RWPE1 (cell line): ENCODE measurements around the gene ANGEL2.

ENCODE experiments used
- CTCF ChIA-PET: fragments of 350-600 bp; sonication (Branson Sonifier 250); formaldehyde crosslinking; extraction: SDS; loops from one replicate; lab custom pipeline; 2021; lab: Yijun Ruan, JAX
- POLR2A ChIA-PET: fragments of 400-600 bp; formaldehyde crosslinking; extraction: SDS; loops from one replicate; lab custom pipeline; 2020; ENCODE audit warnings: antibody characterized with exemption; ENCODE audit not compliant: low non-redundant PET; lab: Yijun Ruan, JAX
- DNase-seq: peaks from one replicate; pipeline ENCODE4 v3.0.0; 2012; ENCODE audit warnings: low spot score
- H3K27ac ChIP-seq: fragments of 450-650 bp; 2 replicates; pipeline ENCODE4 v1.5.1; 2017
- TF ChIP-seq, protein P1 (sequence below): fragments of 450-650 bp; conservative IDR thresholded peaks from 2 replicates; pipeline ENCODE4 v1.5.1; 2017; ENCODE audit warnings: low read depth, mild to moderate bottlenecking

Gene ANGEL2

DNA sequence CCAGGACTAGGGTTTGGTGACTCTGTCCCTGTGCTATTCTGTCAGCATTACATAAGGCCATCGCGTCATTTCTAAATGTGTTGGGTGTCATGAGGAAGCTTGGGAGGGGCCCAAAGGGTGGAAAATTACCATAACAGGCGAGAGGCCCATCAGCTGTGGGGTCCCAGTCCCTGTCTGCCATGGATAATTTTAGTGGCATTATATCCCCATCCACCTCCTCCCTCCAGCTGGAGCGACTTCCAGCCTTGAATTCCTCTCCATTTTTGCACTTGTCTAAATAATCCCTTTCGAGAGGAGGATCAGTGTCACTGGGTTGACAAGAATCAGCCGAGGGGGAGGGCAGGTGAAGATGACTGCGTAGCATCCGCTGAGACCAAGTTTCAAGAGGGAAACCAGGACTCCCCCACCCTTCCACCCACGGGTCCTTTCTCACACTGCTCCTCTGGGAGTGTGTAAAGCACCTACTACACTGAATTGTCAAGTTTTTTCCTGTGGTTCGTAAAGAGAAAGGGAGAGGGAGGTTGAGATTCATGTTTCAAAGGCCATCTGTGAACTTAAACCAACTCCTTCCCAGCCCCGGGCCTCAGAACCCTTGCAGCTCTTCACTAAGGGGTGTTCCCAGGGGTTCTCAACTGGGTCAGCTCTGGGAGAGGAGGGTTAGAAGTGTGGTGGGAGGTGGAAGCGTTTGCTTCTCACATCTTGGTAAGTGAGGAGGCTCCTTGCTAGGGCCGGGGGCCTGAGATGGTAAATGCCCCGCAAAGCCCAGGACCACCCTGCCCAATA is 36.1 kb downstream of the ANGEL2 start:
- POLR2A ChIA-PET = no interaction called here
- CTCF ChIA-PET = no interaction called here
- TF ChIP-seq, protein P1, sequence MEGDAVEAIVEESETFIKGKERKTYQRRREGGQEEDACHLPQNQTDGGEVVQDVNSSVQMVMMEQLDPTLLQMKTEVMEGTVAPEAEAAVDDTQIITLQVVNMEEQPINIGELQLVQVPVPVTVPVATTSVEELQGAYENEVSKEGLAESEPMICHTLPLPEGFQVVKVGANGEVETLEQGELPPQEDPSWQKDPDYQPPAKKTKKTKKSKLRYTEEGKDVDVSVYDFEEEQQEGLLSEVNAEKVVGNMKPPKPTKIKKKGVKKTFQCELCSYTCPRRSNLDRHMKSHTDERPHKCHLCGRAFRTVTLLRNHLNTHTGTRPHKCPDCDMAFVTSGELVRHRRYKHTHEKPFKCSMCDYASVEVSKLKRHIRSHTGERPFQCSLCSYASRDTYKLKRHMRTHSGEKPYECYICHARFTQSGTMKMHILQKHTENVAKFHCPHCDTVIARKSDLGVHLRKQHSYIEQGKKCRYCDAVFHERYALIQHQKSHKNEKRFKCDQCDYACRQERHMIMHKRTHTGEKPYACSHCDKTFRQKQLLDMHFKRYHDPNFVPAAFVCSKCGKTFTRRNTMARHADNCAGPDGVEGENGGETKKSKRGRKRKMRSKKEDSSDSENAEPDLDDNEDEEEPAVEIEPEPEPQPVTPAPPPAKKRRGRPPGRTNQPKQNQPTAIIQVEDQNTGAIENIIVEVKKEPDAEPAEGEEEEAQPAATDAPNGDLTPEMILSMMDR = no peak
- no peak for DNase-seq
- H3K27ac ChIP-seq = no peak overlapping the region

DNA sequence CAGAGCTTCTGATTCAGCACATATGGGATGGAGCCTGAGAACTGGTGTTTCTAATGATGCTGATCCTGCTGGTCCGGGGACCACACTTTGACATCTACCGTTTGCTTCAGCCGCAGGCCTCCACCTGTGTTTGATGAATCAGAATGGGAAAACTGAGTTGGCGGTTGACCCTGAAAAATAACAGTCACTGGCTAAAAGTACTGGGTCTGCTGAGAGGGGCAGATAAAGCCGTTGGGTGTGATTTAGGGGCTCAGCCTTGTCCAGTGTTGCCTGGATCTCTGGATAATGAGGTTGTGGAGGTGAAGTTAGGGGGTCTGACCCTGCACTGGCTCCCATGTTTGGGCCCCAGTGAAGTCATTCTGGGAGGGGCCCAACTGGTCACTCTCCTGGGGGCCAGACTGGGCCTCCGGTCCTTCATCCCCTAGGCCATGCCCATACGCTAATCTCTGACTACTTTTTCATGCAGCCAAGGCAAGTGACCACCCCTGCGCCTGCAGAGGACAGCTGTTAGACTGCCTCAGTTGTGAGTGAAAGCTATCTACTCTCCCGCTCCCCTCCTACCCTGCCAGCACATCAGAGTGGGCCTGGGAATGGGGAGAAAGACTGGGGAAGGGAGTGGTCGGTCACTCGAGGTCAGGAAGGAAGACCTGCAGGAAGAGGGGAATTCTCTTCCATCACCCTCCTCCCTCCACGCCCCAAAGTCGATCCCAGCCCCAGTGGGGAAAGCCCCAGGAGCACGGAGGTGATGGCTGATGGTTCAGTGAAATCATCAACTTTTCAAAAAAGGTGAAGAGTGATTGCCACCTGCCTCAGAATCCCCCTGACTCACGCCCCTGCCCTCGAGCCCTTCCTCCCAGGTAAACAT is 37.7 kb downstream of the ANGEL2 start:
- POLR2A ChIA-PET = no interaction called here
- CTCF ChIA-PET = interaction anchor here (0.6 kb wide), 1 partner anchor 175 kb away, joined by 3 read pairs; no protein-coding TSS in a partner anchor
- DNase-seq = no peak
- no peak overlapping the region for H3K27ac ChIP-seq
- TF ChIP-seq, protein P1 = no peak

DNA sequence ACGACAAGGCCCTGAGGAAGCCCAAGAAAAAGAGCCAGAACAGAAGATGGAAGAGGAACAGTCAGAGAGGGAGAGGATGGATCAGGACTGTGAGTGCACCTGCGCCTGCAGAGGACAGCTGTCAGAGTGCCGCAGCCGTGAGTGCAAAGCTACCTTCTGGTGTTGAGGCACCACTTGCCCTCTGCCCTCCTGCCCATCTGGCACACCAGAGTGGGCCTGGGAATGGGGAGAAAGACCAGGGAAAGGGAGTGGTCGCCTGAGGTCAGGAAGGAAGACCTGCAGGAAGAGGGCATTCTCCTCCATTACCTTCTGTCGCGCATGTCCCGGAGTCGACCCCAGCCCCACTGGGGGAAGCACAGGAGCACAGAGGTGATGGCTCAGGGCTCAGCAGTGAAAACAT is 39.1 kb downstream of the ANGEL2 start:
- CTCF ChIA-PET = no interaction called here
- TF ChIP-seq, protein P1 = no peak
- no peak for DNase-seq
- POLR2A ChIA-PET = no interaction called here
- no peak overlapping the region for H3K27ac ChIP-seq

DNA sequence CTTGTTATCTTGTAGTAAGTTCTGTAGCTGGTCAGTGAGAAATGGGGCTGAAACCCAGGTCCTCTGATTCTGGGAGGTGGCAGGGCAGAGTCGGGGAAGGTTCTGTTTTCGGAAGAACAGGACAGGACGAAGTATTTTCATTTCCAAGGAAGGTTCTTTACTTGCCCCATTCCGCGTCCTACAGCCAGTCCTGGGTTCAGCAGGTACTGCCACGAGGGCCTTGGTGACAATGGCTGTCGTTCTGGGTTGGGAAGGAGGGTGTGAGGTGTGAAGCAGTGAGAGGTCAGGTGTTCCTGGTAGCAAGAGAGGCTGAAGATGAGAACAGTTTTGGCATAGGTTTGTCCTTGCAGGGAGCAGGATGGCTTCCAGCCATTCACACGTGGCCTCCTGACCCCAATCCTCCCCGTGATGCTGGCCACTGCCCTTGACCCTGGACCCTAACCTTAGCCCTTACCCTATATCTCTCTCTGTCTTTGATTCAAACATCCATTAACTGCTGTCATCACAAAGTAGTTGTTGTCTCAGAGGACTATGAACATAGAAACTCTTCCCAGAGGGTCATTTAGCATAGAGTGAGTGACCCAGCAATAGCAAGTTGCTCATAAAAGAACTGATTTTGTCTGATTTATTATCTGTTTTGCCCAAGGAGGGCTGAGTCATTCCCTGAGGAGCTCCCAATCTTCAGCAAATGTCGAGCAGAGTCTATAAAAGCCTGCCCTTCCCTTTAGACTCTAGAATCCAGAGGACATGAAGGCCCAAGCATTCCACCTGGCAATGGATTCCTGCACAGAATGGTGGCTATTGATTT is 40.4 kb downstream of the ANGEL2 start:
- POLR2A ChIA-PET = no interaction called here

DNA sequence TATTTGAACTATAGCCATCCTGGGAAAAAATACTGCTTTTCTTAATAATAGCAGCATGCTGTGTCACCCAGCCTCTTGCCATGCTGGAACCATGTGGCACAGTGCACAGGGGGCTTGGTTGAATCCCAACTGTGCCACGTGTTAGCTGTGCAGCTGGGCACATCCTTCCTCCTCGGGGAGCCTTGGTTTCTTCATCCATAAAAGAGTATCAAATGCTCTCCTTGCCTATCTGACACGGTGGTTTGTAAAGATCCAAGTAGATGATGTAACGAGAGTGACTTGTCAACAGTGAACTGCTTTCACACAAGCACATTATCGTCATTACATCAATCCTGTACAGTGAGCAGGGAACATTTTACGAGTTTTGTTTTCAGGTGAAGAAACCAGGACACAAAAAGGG is 41.0 kb downstream of the ANGEL2 start:
- TF ChIP-seq, protein P1 = no peak
- ChIA-PET POLR2A (no interaction called here), CTCF (no interaction called here)
- DNase-seq = no peak
- no peak overlapping the region for H3K27ac ChIP-seq

More for the DNA sequence above, 40.4 kb downstream of the ANGEL2 start:
- no peak overlapping the region for H3K27ac ChIP-seq
- TF ChIP-seq, protein P1 = no peak
- CTCF ChIA-PET = no interaction called here
- no peak for DNase-seq

DNA sequence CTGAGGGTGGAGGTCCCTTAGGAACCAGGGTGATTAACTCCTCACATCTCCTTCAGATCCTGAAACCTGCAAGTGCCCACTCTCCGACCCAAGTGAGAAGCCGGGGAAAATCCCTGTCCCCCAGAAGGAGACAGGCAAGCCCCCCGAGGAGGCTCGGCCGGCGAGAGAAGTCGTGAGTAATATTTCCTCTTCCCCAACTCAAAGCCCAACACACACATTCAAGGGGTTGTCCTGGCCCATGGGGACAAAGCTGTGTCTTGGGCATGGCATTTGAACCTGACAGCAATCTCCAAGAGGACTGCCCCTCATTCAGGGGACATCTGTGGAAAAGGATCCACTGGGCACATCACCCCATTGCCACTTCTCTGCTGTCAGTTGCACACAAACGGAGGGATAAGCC is 41.8 kb downstream of the ANGEL2 start:
- H3K27ac ChIP-seq = no peak overlapping the region
- DNase-seq = no peak
- TF ChIP-seq, protein P1 = no peak
- ChIA-PET CTCF (no interaction called here), POLR2A (no interaction called here)
